Measurements from ENCODE around the gene MAST4. TPM values are rescaled to one million over a fixed set of nuclear protein-coding genes. Genes with fewer than 3 reads are reported as not detected.

The MAST4 gene
- total and polyA plus RNA-seq, 2 of the 4 experiments (the other 2 are of a cell fraction), result 4.8 to 6.8 TPM

- no peak overlapping the region for H3K56ac ChIP-seq (ENCODE audit: extremely low read depth, insufficient read depth, low read length)
- H3K27ac ChIP-seq (ENCODE audit: insufficient read depth, low read length), result no peak overlapping the region
- dilution Hi-C loops (cut with HindIII; ENCODE audit: low sequenced_read_pairs, unreplicated experiment) (no loop called here), intact Hi-C loops (cut with micrococcal nuclease) (loop anchor here (5.0 kb wide), 1 partner anchor 105 kb away; no protein-coding TSS in a partner anchor), in situ Hi-C loops (cut with MboI; ENCODE audit: low sequenced_read_pairs) (no loop called here)
- ChIA-PET POLR2A (ENCODE audit: unreplicated experiment) (no interaction called here), CTCF (interaction anchor here (0.7 kb wide), 1 partner anchor 90 kb away, joined by 3 read pairs; no protein-coding TSS in a partner anchor)
- no peak overlapping the region for H2BK5ac ChIP-seq (ENCODE audit: low read depth, low read length, poor library complexity, severe bottlenecking)
- no peak overlapping the region for H4K91ac ChIP-seq (ENCODE audit: insufficient read depth, low read depth, low read length)
- no peaks in the 10 kb centered on the region for H3K36me3 ChIP-seq (ENCODE audit: control insufficient read depth, insufficient read depth, low read length)
- no peak overlapping the region for H3K23ac ChIP-seq (ENCODE audit: low read depth, low read length)
- H3K14ac ChIP-seq (replicated peaks; ENCODE audit: low read depth, low read length), result no peak overlapping the region
- H3K9ac ChIP-seq (ENCODE audit: low read depth, low read length), result no peak overlapping the region
- BruUV-seq (replicated peaks), result no TSS peak
- no peak overlapping the region for H2AK9ac ChIP-seq (replicated peaks; ENCODE audit: low read depth, low read length, poor library complexity)
- DNase-seq (no peak), ATAC-seq (ENCODE audit: low read depth) (no peak)
- no peak overlapping the region for H3K4me3 ChIP-seq (ENCODE audit: insufficient read depth, low read depth, low read length)
- TF ChIP-seq SMC3 (IDR thresholded peaks at IDR 0.05; ENCODE audit: low read depth, low read length) (no peak), CEBPB (IDR thresholded peaks at IDR 0.05; ENCODE audit: low read depth, low read length) (no peak), CTCF (conservative IDR thresholded peaks at IDR 0.05; ENCODE audit: low read depth, low read length) (no peak), BHLHE40 (IDR thresholded peaks at IDR 0.05; ENCODE audit: low read depth, low read length) (no peak), RFX5 (IDR thresholded peaks at IDR 0.05; ENCODE audit: low read depth, low read length) (no peak), MXI1 (IDR thresholded peaks at IDR 0.05; ENCODE audit: borderline replicate concordance, low read depth, low read length) (no peak), CHD1 (IDR thresholded peaks at IDR 0.05; ENCODE audit: low read depth, low read length) (no peak), MAFK (IDR thresholded peaks at IDR 0.05; ENCODE audit: low read depth, low read length) (no peak), NFE2L2 (IDR thresholded peaks at IDR 0.05; ENCODE audit: low read depth, low read length) (no peak), RCOR1 (IDR thresholded peaks at IDR 0.05; ENCODE audit: insufficient replicate concordance, low read length) (no peak), MAZ (IDR thresholded peaks at IDR 0.05; ENCODE audit: borderline replicate concordance, low read depth, low read length) (no peak), FOS (IDR thresholded peaks at IDR 0.05; ENCODE audit: low read depth, low read length) (no peak), POLR2A (IDR thresholded peaks at IDR 0.05; ENCODE audit: low read depth, low read length) (no peak)
- no peak overlapping the region for H2BK20ac ChIP-seq (ENCODE audit: low read depth, low read length)
- H3K79me1 ChIP-seq (ENCODE audit: low read depth in 1 of 2, low read length in 2 of 2), result no peaks in the 10 kb centered on the region
- H3K18ac ChIP-seq (ENCODE audit: low read depth, low read length), result no peak overlapping the region
- no peak overlapping the region for H3K4ac ChIP-seq (ENCODE audit: low read depth, low read length)
- H2AK5ac ChIP-seq (ENCODE audit: low read depth, low read length), result no peak overlapping the region
- H2BK120ac ChIP-seq (ENCODE audit: low read depth, low read length), result no peak overlapping the region
- H4K20me1 ChIP-seq (ENCODE audit: insufficient read depth, low read length), result no peaks in the 10 kb centered on the region
- H3K27me3 ChIP-seq (ENCODE audit: control insufficient read depth, insufficient read depth, low read length), result no peaks in the 10 kb centered on the region; the same call in 1 of the 2 replicates
- H3K9me3 ChIP-seq (ENCODE audit: control insufficient read depth, insufficient read depth, low read length), result no peaks in the 10 kb centered on the region
- H3K4me1 ChIP-seq (ENCODE audit: control insufficient read depth, insufficient read depth, low read length), result no peaks in the 10 kb centered on the region
- no peak overlapping the region for H2BK15ac ChIP-seq (ENCODE audit: low read depth, low read length)
- H2AFZ ChIP-seq (replicated peaks; ENCODE audit: low read length, poor library complexity), result no peak overlapping the region
- no peaks in the 10 kb centered on the region for H3K9me1 ChIP-seq (ENCODE audit: insufficient read depth, low read length)
- H4K8ac ChIP-seq (ENCODE audit: low read depth in 2 of 2, low read length in 2 of 2), result no peak overlapping the region
- 20% methylated on average over 2 of the region's 5 CpGs; no CpG with 5 or more reads in 1 of the 2 experiments for WGBS, 2 experiments (ENCODE audit: extremely low coverage in 2 of 2, insufficient read length in 1 of 2)
- no peak overlapping the region for H4K5ac ChIP-seq (ENCODE audit: low read depth, low read length)
- no peak overlapping the region for H3K4me2 ChIP-seq (ENCODE audit: low read depth, low read length)
Observed at GRCh38 chr5:66612226-66612625, 16.0 kb downstream of the MAST4 start.

All from IMR-90 (cell line).